ENCODE results near the gene PSMD9.
"Not testable (repeated sequence)": the region's sequence is repeated elsewhere in the genome, so short reads cannot be mapped to it uniquely, and the experiment has no call there.

PSMD9 gene

GRCh38 chr12:121874071-121874470 is 14.5 kb upstream of the PSMD9 start:
- no peak for DNase-seq

GRCh38 chr12:121875582-121875981 is 13.0 kb upstream of the PSMD9 start:
- DNase-seq = no peak

GRCh38 chr12:121876080-121876447 is 12.5 kb upstream of the PSMD9 start:
- not testable (repeated sequence) for DNase-seq

- no peak for DNase-seq
These were observed 5.3 kb upstream of the PSMD9 start for GRCh38 chr12:121883315-121883660.

- DNase-seq = not testable (repeated sequence)
These were observed 3.5 kb upstream of the PSMD9 start for GRCh38 chr12:121885129-121885528.

- DNase-seq = no peak
These were observed 510 bp upstream of the PSMD9 start for GRCh38 chr12:121888083-121888477.

GRCh38 chr12:121889274-121889624 is 659 bp downstream of the PSMD9 start:
- no peak for DNase-seq

- DNase-seq = not testable (repeated sequence)
These were observed 1.1 kb downstream of the PSMD9 start for GRCh38 chr12:121889661-121890060.

- no peak for DNase-seq
These were observed 4.3 kb downstream of the PSMD9 start for GRCh38 chr12:121892673-121893561.

- DNase-seq = no peak
These were observed 5.4 kb downstream of the PSMD9 start for GRCh38 chr12:121893961-121894460.

- DNase-seq = no peak
These were observed 6.0 kb downstream of the PSMD9 start for GRCh38 chr12:121894633-121895032.

GRCh38 chr12:121898287-121898686 is 9.7 kb downstream of the PSMD9 start:
- DNase-seq = no peak

- DNase-seq = no peak
These were observed 11.0 kb downstream of the PSMD9 start for GRCh38 chr12:121899590-121899989.

- DNase-seq = no peak
These were observed 14.6 kb downstream of the PSMD9 start for GRCh38 chr12:121903202-121903601.

- DNase-seq = no peak
These were observed 17.2 kb downstream of the PSMD9 start for GRCh38 chr12:121905746-121906145.

- DNase-seq = no peak
These were observed 20.1 kb downstream of the PSMD9 start for GRCh38 chr12:121908702-121909101.

GRCh38 chr12:121911824-121912585 is 23.4 kb downstream of the PSMD9 start:
- no peak for DNase-seq

GRCh38 chr12:121915841-121916321 is 27.3 kb downstream of the PSMD9 start:
- DNase-seq = no peak

GRCh38 chr12:121916719-121917118 is 28.1 kb downstream of the PSMD9 start:
- peak; percentile 46 for DNase-seq

- peak; percentile 93 for DNase-seq
These were observed 29.5 kb downstream of the PSMD9 start, which contains the start of gene CFAP251 for GRCh38 chr12:121917950-121918678. CFAP251 (plus strand) TSS chr12:121918592; CDS start chr12:121921306, 2,714 bp downstream.

- no peak for DNase-seq
These were observed 30.1 kb downstream of the PSMD9 start for GRCh38 chr12:121918679-121919038.

GRCh38 chr12:121921066-121921465 is 32.5 kb downstream of the PSMD9 start:
- no peak for DNase-seq

- peak; percentile 26 for DNase-seq
These were observed 36.7 kb downstream of the PSMD9 start for GRCh38 chr12:121925358-121925695.
